Breast epithelium (tissue), 4 donors: Measurements from ENCODE around the gene TNF. TPM values are rescaled to one million over a fixed set of nuclear protein-coding genes. Genes with fewer than 3 reads are reported as not detected.

ENCODE experiments used
- DNase-seq, 2 donors: peaks; one replicate each; pipeline ENCODE4 v3.0.0-alpha.2; 2019; ENCODE audit warnings: low spot score in 2 of 2
- H3K27ac ChIP-seq, 2 donors: fragments of 200-600 bp; sonication (generic) in 1 of 2; one replicate each; pipeline ENCODE4 v1.5.1; 2016 to 2019; ENCODE audit warnings: mild to moderate bottlenecking in 1 of 2
- H3K27me3 ChIP-seq, 2 donors: fragments of 200-600 bp; sonication (generic) in 1 of 2; one replicate each; pipeline versions ENCODE4 v1.5.1 to v1.6.0; 2017 to 2019; ENCODE audit warnings: control low read depth in 1 of 2, mild to moderate bottlenecking in 1 of 2
- H3K36me3 ChIP-seq: fragments of 200-600 bp; one replicate; pipeline ENCODE4 v1.5.1; 2019
- H3K4me1 ChIP-seq, 2 donors: fragments of 200-600 bp; sonication (generic); one replicate each; pipeline ENCODE4 v1.5.1; 2016 to 2019; ENCODE audit warnings: control low read depth in 1 of 2
- H3K4me3 ChIP-seq, 3 donors: fragments of 200-600 bp; sonication (generic); 1 replicate in 2 of 3; 2 replicates in 1 of 3; pipeline ENCODE4 v1.5.1; 2016 to 2019; ENCODE audit warnings: mild to moderate bottlenecking in 3 of 3, moderate library complexity in 2 of 3
- H3K9me3 ChIP-seq, 2 donors: fragments of 200-600 bp; sonication (generic) in 1 of 2; one replicate each; pipeline ENCODE4 v1.5.1; 2016 to 2019; ENCODE audit warnings: control low read depth in 1 of 2
- POLR2A ChIP-seq: fragments of 450-650 bp; IDR thresholded peaks from one replicate; pipeline ENCODE4 v1.6.1; 2016; ENCODE audit warnings: antibody characterized with exemption, mild to moderate bottlenecking, moderate library complexity
- POLR2AphosphoS5 ChIP-seq, 3 donors: sonication (generic); formaldehyde crosslinking; IDR thresholded peaks; one replicate each; pipeline ENCODE4 v1.6.1; 2017; ENCODE audit warnings: antibody characterized with exemption in 3 of 3
- intact Hi-C: fragments of 100-400 bp; cut with DNase I; formaldehyde crosslinking; loops from one replicate; pipeline ENCODE4 v1.15.1; 2023; ENCODE audit warnings: low total_unique reads
- total RNA-seq, 3 donors: library from RNA; depleted of rRNA; stranded (reverse); fragments of >200 nt; gene quantifications; one replicate each; pipeline ENCODE4 v1.1.0, GENCODE V29; 2016
- TF ChIP-seq, protein P1 (sequence below), 3 donors: fragments of 450-650 bp; IDR thresholded peaks; one replicate each; pipeline ENCODE4 v1.5.1; 2016 to 2017; ENCODE audit warnings: antibody characterized with exemption in 3 of 3, mild to moderate bottlenecking in 3 of 3, moderate library complexity in 3 of 3

TNF gene
- total RNA-seq, 3 donors from 2014 or later, result 0.33 to 0.73 TPM; not detected in 1

DNA sequence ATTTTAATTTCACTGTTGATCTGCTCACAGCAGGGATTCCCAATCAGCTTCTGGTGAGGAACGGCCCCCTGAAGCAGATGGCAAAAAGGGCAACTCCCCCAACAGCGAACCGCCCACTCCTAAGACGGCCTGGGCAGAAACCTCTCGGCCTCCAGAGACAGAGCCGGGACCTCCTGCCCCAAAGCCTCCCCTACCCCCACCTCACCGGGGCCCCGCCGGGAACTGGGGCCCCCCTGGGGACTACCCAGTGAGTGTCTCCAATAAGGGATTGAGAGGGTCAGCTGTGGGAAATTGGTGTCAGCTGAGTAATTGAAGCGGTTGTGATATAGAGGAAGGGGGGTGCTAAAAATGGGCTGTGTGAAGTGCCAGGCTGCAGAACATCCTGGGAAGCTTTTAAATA lies 51.6 kb downstream of the TNF start:
- H3K36me3 ChIP-seq, result peaks cover 38% of the 10 kb centered on the region
- intact Hi-C loops, result no loop called here

DNA sequence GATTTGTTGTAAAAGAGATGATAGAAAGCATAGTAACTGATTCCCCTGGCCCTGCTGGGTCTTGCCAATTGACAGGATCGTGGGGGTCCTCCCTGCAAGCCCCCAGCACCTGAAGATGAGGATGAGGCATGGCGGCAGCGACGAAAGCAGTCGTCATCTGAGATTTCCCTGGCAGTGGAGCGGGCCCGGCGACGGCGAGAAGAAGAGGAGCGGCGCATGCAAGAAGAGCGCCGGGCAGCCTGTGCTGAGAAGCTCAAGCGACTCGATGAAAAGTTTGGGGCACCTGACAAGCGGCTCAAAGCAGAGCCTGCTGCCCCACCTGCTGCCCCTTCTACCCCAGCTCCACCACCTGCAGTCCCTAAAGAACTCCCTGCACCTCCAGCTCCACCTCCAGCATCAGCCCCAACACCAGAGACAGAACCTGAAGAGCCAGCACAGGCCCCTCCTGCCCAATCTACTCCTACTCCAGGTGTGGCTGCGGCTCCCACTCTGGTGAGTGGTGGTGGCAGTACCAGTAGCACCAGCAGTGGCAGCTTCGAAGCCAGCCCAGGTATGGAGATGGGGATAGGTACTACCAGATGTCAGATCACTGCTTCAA lies 52.4 kb downstream of the TNF start:
- H3K9me3 ChIP-seq, result no peaks in the 10 kb centered on the region
- intact Hi-C loops, result no loop called here
- no peak overlapping the region for H3K27ac ChIP-seq
- DNase-seq, result no peak
- H3K27me3 ChIP-seq, result no peaks in the 10 kb centered on the region
- TF ChIP-seq, protein P1, sequence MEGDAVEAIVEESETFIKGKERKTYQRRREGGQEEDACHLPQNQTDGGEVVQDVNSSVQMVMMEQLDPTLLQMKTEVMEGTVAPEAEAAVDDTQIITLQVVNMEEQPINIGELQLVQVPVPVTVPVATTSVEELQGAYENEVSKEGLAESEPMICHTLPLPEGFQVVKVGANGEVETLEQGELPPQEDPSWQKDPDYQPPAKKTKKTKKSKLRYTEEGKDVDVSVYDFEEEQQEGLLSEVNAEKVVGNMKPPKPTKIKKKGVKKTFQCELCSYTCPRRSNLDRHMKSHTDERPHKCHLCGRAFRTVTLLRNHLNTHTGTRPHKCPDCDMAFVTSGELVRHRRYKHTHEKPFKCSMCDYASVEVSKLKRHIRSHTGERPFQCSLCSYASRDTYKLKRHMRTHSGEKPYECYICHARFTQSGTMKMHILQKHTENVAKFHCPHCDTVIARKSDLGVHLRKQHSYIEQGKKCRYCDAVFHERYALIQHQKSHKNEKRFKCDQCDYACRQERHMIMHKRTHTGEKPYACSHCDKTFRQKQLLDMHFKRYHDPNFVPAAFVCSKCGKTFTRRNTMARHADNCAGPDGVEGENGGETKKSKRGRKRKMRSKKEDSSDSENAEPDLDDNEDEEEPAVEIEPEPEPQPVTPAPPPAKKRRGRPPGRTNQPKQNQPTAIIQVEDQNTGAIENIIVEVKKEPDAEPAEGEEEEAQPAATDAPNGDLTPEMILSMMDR (IDR thresholded peaks at IDR 0.05), result no peak
- TF ChIP-seq POLR2A (no peak), POLR2AphosphoS5 (IDR thresholded peaks at IDR 0.05) (no peak)
- H3K4me3 ChIP-seq, result no peak overlapping the region
- peaks cover 38% of the 10 kb centered on the region for H3K36me3 ChIP-seq
- peaks cover 0 to 4% of the 10 kb centered on the region in 2 donors for H3K4me1 ChIP-seq

More for the DNA sequence above, 51.6 kb downstream of the TNF start:
- peaks cover 6% of the 10 kb centered on the region in 2 donors for H3K4me1 ChIP-seq
- DNase-seq, result no peak
- H3K9me3 ChIP-seq, result no peaks in the 10 kb centered on the region
- no peaks in the 10 kb centered on the region for H3K27me3 ChIP-seq
- no peak overlapping the region for H3K4me3 ChIP-seq
- no peak for TF ChIP-seq POLR2A
- no peak for TF ChIP-seq POLR2AphosphoS5 (IDR thresholded peaks at IDR 0.05)
- TF ChIP-seq, protein P1 (IDR thresholded peaks at IDR 0.05), result no peak
- no peak overlapping the region for H3K27ac ChIP-seq

Other genes with a start within 250 kb of the TNF start
- 100 to 1,000 TPM; 532 to 813 (median 727) TPM for gene HLA-B, start 218.4 kb upstream of the TNF start, total RNA-seq
- 10 to 100 TPM; 14.9 to 28.1 (median 23.6) TPM for gene MICA, start 172.0 kb upstream of the TNF start, total RNA-seq
- 1 to 10 TPM; 2.9 to 4.6 (median 4.0) TPM for gene MICB, start 77.4 kb upstream of the TNF start, total RNA-seq
- gene MCCD1, start 46.6 kb upstream of the TNF start, total RNA-seq, result not detected
- 100 to 1,000 TPM; 315 to 336 (median 334) TPM for gene DDX39B, start 33.6 kb upstream of the TNF start, total RNA-seq
- 1 to 10 TPM in 2 of 3 donors, under 1 TPM in 1; 0.44 to 1.8 (median 1.6) TPM for gene ATP6V1G2, start 29.0 kb upstream of the TNF start, total RNA-seq
- 10 to 100 TPM; 22.3 to 34.7 (median 26.5) TPM for gene NFKBIL1, start 28.0 kb upstream of the TNF start, total RNA-seq
- under 1 TPM in 1 of 3 donors, not detected in 2; 0.29 TPM for gene LTA, start 3.3 kb upstream of the TNF start, total RNA-seq
- 1 to 10 TPM in 1 of 3 donors, under 1 TPM in 1, not detected in 1; 0.96 to 1.0 TPM for gene LTB, start 6.9 kb downstream of the TNF start, total RNA-seq
- 10 to 100 TPM in 1 of 3 donors, 1 to 10 TPM in 2; 8.8 to 10.7 (median 9.8) TPM for gene LST1, start 10.7 kb downstream of the TNF start, total RNA-seq
- not detected for gene NCR3, start 17.4 kb downstream of the TNF start, total RNA-seq
- 10 to 100 TPM; 26.9 to 54.1 (median 28.2) TPM for gene AIF1, start 39.7 kb downstream of the TNF start, total RNA-seq
- gene PRRC2A, start 45.1 kb downstream of the TNF start, total RNA-seq, result 10 to 100 TPM; 42.7 to 57.2 (median 57.0) TPM
- gene BAG6, start 77.1 kb downstream of the TNF start, total RNA-seq, result 100 to 1,000 TPM; 154 to 170 (median 157) TPM
- 1 to 10 TPM; 1.3 to 4.8 (median 4.6) TPM for gene APOM, start 80.3 kb downstream of the TNF start, total RNA-seq
- gene C6orf47, start 85.2 kb downstream of the TNF start, total RNA-seq, result 10 to 100 TPM; 20.3 to 27.4 (median 24.8) TPM
- gene GPANK1, start 89.4 kb downstream of the TNF start, total RNA-seq, result 10 to 100 TPM; 16.2 to 22.2 (median 20.0) TPM
- gene CSNK2B, start 90.5 kb downstream of the TNF start, total RNA-seq, result 100 to 1,000 TPM; 135 to 180 (median 178) TPM
- 10 to 100 TPM in 1 of 3 donors, 1 to 10 TPM in 2; 6.2 to 12.7 (median 8.5) TPM for gene LY6G5B, start 94.4 kb downstream of the TNF start, total RNA-seq
- 1 to 10 TPM in 1 of 3 donors, under 1 TPM in 2; 0.33 to 1.9 (median 0.64) TPM for gene LY6G5C, start 105.5 kb downstream of the TNF start, total RNA-seq
- gene ABHD16A, start 127.8 kb downstream of the TNF start, total RNA-seq, result 10 to 100 TPM; 42.6 to 62.6 (median 50.5) TPM
- not detected for gene LY6G6F, start 131.3 kb downstream of the TNF start, total RNA-seq
- gene LY6G6D, start 139.8 kb downstream of the TNF start, total RNA-seq, result not detected
- gene LY6G6C, start 146.2 kb downstream of the TNF start, total RNA-seq, result not detected
- under 1 TPM in 1 of 3 donors, not detected in 2; 0.16 TPM for gene MPIG6B, start 147.8 kb downstream of the TNF start, total RNA-seq
- gene DDAH2, start 153.7 kb downstream of the TNF start, total RNA-seq, result 100 to 1,000 TPM in 2 of 3 donors, 10 to 100 TPM in 1; 100.0 to 212 (median 115) TPM
- gene CLIC1, start 161.0 kb downstream of the TNF start, total RNA-seq, result 100 to 1,000 TPM; 266 to 325 (median 318) TPM
- 10 to 100 TPM in 1 of 3 donors, 1 to 10 TPM in 2; 7.9 to 13.4 (median 8.0) TPM for gene MSH5, start 164.4 kb downstream of the TNF start, total RNA-seq
- gene SAPCD1, start 187.1 kb downstream of the TNF start, total RNA-seq, result 1 to 10 TPM in 2 of 3 donors, not detected in 1; 1.6 to 2.0 TPM
- 1 to 10 TPM in 1 of 3 donors, under 1 TPM in 1, not detected in 1; under 0.01 to 1.6 TPM for gene VWA7, start 201.8 kb downstream of the TNF start, total RNA-seq
- 10 to 100 TPM; 19.2 to 35.4 (median 26.2) TPM for gene VARS1, start 220.2 kb downstream of the TNF start, total RNA-seq
- gene LSM2, start 231.4 kb downstream of the TNF start, total RNA-seq, result 10 to 100 TPM; 28.7 to 39.7 (median 32.6) TPM
- gene HSPA1L, start 239.7 kb downstream of the TNF start, total RNA-seq, result 1 to 10 TPM; 1.3 to 1.9 (median 1.6) TPM
- 100 to 1,000 TPM; 136 to 459 (median 202) TPM for gene HSPA1A, start 240.0 kb downstream of the TNF start, total RNA-seq